ENCODE data around the gene KCNMB4.

KCNMB4 gene

GRCh38 chr12:70448371-70448770, 82.3 kb downstream of the KCNMB4 start:
- no peak for DNase-seq

GRCh38 chr12:70449074-70449752, 83.1 kb downstream of the KCNMB4 start:
- DNase-seq = no peak

GRCh38 chr12:70449753-70450341, 83.8 kb downstream of the KCNMB4 start:
- DNase-seq = no peak

- DNase-seq = no peak
Measured at GRCh38 chr12:70451528-70451927, 85.4 kb downstream of the KCNMB4 start.

- no peak for DNase-seq
Measured at GRCh38 chr12:70456953-70457352, 90.9 kb downstream of the KCNMB4 start.

- no peak for DNase-seq
Measured at GRCh38 chr12:70459786-70460185, 93.7 kb downstream of the KCNMB4 start.

GRCh38 chr12:70463997-70464396, 97.9 kb downstream of the KCNMB4 start:
- no peak for DNase-seq

- no peak for DNase-seq
Measured at GRCh38 chr12:70466753-70467152, 100.7 kb downstream of the KCNMB4 start.

GRCh38 chr12:70467476-70467875, 101.4 kb downstream of the KCNMB4 start:
- DNase-seq = no peak

- DNase-seq = no peak
Measured at GRCh38 chr12:70467918-70468733, 102.0 kb downstream of the KCNMB4 start.

- no peak for DNase-seq
Measured at GRCh38 chr12:70468741-70469140, 102.7 kb downstream of the KCNMB4 start.

- DNase-seq = no peak
Measured at GRCh38 chr12:70469221-70469820, 103.2 kb downstream of the KCNMB4 start.

- no peak for DNase-seq
Measured at GRCh38 chr12:70482764-70483163, 116.7 kb downstream of the KCNMB4 start.
